ENCODE measurements around the gene LCE1D.

LCE1D gene

GRCh38 chr1:152753586-152753985, 42.9 kb upstream of the LCE1D start:
- TF ChIP-seq EZH2 (IDR thresholded peaks at IDR 0.05; ENCODE audit: borderline replicate concordance, low read length) (no peak), CTCF (IDR thresholded peaks at IDR 0.05; ENCODE audit: low read length) (no peak)
- no peaks in the 10 kb centered on the region for H3K79me2 ChIP-seq (ENCODE audit: insufficient read depth, low read length)
- H3K9ac ChIP-seq (ENCODE audit: low read length) = no peak overlapping the region
- H2AFZ ChIP-seq (ENCODE audit: low read length) = no peak overlapping the region
- H3K27me3 ChIP-seq (ENCODE audit: insufficient read depth, low read length) = no peaks in the 10 kb centered on the region
- no peak overlapping the region for H3K27ac ChIP-seq (ENCODE audit: low read depth, low read length, poor library complexity, severe bottlenecking)
- H3F3A ChIP-seq (ENCODE audit: insufficient read depth, low read length) = no peaks in the 10 kb centered on the region
- no peak overlapping the region for H3K4me2 ChIP-seq (ENCODE audit: low read length)
- H3K9me2 ChIP-seq (ENCODE audit: low read depth, low read length) = no peaks in the 10 kb centered on the region
- H3K4me1 ChIP-seq (ENCODE audit: insufficient read depth, low read length, severe bottlenecking) = peaks cover 8% of the 10 kb centered on the region
- H3K9me3 ChIP-seq (ENCODE audit: low read length) = no peaks in the 10 kb centered on the region
- no peak overlapping the region for H3K4me3 ChIP-seq (ENCODE audit: low read depth, low read length, poor library complexity, severe bottlenecking)
- no peaks in the 10 kb centered on the region for H4K20me1 ChIP-seq (ENCODE audit: insufficient read depth, low read length)
- H3K36me3 ChIP-seq (ENCODE audit: insufficient read depth, low read length) = no peaks in the 10 kb centered on the region

GRCh38 chr1:152756872-152757271, 39.6 kb upstream of the LCE1D start:
- Histone ChIP-seq H3K9me3 (ENCODE audit: low read length) (no peaks in the 10 kb centered on the region), H3K9ac (ENCODE audit: low read length) (no peak overlapping the region), H3K4me3 (ENCODE audit: low read depth, low read length, poor library complexity, severe bottlenecking) (no peak overlapping the region), H3K9me2 (ENCODE audit: low read depth, low read length) (no peaks in the 10 kb centered on the region), H3K4me1 (ENCODE audit: insufficient read depth, low read length, severe bottlenecking) (peaks cover 8% of the 10 kb centered on the region), H3K27ac (ENCODE audit: low read depth, low read length, poor library complexity, severe bottlenecking) (no peak overlapping the region), H3K36me3 (ENCODE audit: insufficient read depth, low read length) (no peaks in the 10 kb centered on the region), H3F3A (ENCODE audit: insufficient read depth, low read length) (no peaks in the 10 kb centered on the region), H4K20me1 (ENCODE audit: insufficient read depth, low read length) (no peaks in the 10 kb centered on the region), H3K79me2 (ENCODE audit: insufficient read depth, low read length) (no peaks in the 10 kb centered on the region), H3K27me3 (ENCODE audit: insufficient read depth, low read length) (no peaks in the 10 kb centered on the region), H3K4me2 (ENCODE audit: low read length) (no peak overlapping the region), H2AFZ (ENCODE audit: low read length) (no peak overlapping the region)
- TF ChIP-seq EZH2 (IDR thresholded peaks at IDR 0.05; ENCODE audit: borderline replicate concordance, low read length) (no peak), CTCF (IDR thresholded peaks at IDR 0.05; ENCODE audit: low read length) (no peak)

- H3K27ac ChIP-seq (ENCODE audit: low read depth, low read length, poor library complexity, severe bottlenecking) = no peak within 1 kb of the TSS
- TF ChIP-seq EZH2 (IDR thresholded peaks at IDR 0.05; ENCODE audit: borderline replicate concordance, low read length) (no peak), CTCF (IDR thresholded peaks at IDR 0.05; ENCODE audit: low read length) (no peak)
- H3K4me3 ChIP-seq (ENCODE audit: low read depth, low read length, poor library complexity, severe bottlenecking) = no peak within 1 kb of the TSS
- H3K4me2 ChIP-seq (ENCODE audit: low read length) = no peak within 1 kb of the TSS
- no peaks in the 10 kb centered on the region for H4K20me1 ChIP-seq (ENCODE audit: insufficient read depth, low read length)
- H3F3A ChIP-seq (ENCODE audit: insufficient read depth, low read length) = no peaks in the 10 kb centered on the region
- H3K4me1 ChIP-seq (ENCODE audit: insufficient read depth, low read length, severe bottlenecking) = peaks cover 8% of the 10 kb centered on the region
- H3K27me3 ChIP-seq (ENCODE audit: insufficient read depth, low read length) = no peaks in the 10 kb centered on the region
- no peak within 1 kb of the TSS for H2AFZ ChIP-seq (ENCODE audit: low read length)
- H3K9me2 ChIP-seq (ENCODE audit: low read depth, low read length) = no peaks in the 10 kb centered on the region
- H3K36me3 ChIP-seq (ENCODE audit: insufficient read depth, low read length) = no peaks in the 10 kb centered on the region
- H3K79me2 ChIP-seq (ENCODE audit: insufficient read depth, low read length) = no peaks in the 10 kb centered on the region
- H3K9me3 ChIP-seq (ENCODE audit: low read length) = no peaks in the 10 kb centered on the region
- H3K9ac ChIP-seq (ENCODE audit: low read length) = no peak within 1 kb of the TSS
Measured at GRCh38 chr1:152757747-152758146, 38.8 kb upstream of the LCE1D start, which contains the start of gene KPRP. Gene KPRP (plus strand): TSS chr1:152758025. CDS start chr1:152759589, 1,564 bp downstream.

All from OCI-LY1 (cell line).